A549 (cell line): Measurements from ENCODE around the gene PADI6.

ENCODE experiments used
- EP300 ChIP-seq, 2 experiments: fragments of >200 bp; sonication (Bioruptor Twin); formaldehyde crosslinking; IDR thresholded peaks; 2 replicates in 1 of 2; 3 replicates in 1 of 2; pipeline ENCODE4 v1.6.1; 2016 to 2017
- ESRRA ChIP-seq: fragments of 150-350 bp; IDR thresholded peaks from 2 replicates; pipeline ENCODE4 v1.6.1; 2014; ENCODE audit warnings: mild to moderate bottlenecking, low read length, borderline replicate concordance
- MAFK ChIP-seq: fragments of 450-650 bp; IDR thresholded peaks from 2 replicates; pipeline ENCODE4 v1.6.1; 2014; ENCODE audit not compliant: partially characterized antibody
- PHF8 ChIP-seq: fragments of 200-600 bp; sonication (generic); IDR thresholded peaks from 2 replicates; pipeline ENCODE4 v1.6.1; 2016; ENCODE audit warnings: low read depth, mild to moderate bottlenecking, antibody characterized with exemption, moderate library complexity, borderline replicate concordance
- POLR2A ChIP-seq: IDR thresholded peaks from 2 replicates; pipeline ENCODE4 v1.6.1; 2012; ENCODE audit warnings: mild to moderate bottlenecking, low read length
- POLR2AphosphoS2 ChIP-seq: conservative IDR thresholded peaks from 2 replicates; pipeline ENCODE4 v1.6.1; 2012; ENCODE audit warnings: low read length, improper control_type of control experiment, inconsistent platforms
- RAD21 ChIP-seq, 2 experiments: fragments of >200 bp in 1 of 2; sonication (Bioruptor Twin) in 1 of 2; formaldehyde crosslinking in 1 of 2; IDR thresholded peaks in 1 of 2; conservative IDR thresholded peaks in 1 of 2; 2 replicates in 1 of 2; 3 replicates in 1 of 2; pipeline ENCODE4 v1.6.1; 2012 to 2018; ENCODE audit warnings: inconsistent platforms in 1 of 2
- ZSCAN20 ChIP-seq: fragments of 250-450 bp; sonication (Bioruptor Pico); IDR thresholded peaks from 2 replicates; pipeline ENCODE4 v1.8.0; 2022; ENCODE audit warnings: mild to moderate bottlenecking, moderate library complexity
- TF ChIP-seq, protein P1 (sequence below): fragments of >200 bp; sonication (Bioruptor Twin); formaldehyde crosslinking; IDR thresholded peaks from 3 replicates; pipeline ENCODE4 v1.5.1; 2016
- TF ChIP-seq, protein P2 (sequence below): fragments of 200-600 bp; sonication (generic); IDR thresholded peaks from 2 replicates; pipeline ENCODE4 v1.6.1; 2016; ENCODE audit warnings: antibody characterized with exemption, mild to moderate bottlenecking, moderate library complexity

- TF ChIP-seq, protein P1, sequence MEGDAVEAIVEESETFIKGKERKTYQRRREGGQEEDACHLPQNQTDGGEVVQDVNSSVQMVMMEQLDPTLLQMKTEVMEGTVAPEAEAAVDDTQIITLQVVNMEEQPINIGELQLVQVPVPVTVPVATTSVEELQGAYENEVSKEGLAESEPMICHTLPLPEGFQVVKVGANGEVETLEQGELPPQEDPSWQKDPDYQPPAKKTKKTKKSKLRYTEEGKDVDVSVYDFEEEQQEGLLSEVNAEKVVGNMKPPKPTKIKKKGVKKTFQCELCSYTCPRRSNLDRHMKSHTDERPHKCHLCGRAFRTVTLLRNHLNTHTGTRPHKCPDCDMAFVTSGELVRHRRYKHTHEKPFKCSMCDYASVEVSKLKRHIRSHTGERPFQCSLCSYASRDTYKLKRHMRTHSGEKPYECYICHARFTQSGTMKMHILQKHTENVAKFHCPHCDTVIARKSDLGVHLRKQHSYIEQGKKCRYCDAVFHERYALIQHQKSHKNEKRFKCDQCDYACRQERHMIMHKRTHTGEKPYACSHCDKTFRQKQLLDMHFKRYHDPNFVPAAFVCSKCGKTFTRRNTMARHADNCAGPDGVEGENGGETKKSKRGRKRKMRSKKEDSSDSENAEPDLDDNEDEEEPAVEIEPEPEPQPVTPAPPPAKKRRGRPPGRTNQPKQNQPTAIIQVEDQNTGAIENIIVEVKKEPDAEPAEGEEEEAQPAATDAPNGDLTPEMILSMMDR, result no peak
- TF ChIP-seq POLR2A, result no peak
- TF ChIP-seq ZSCAN20, result no peak
- no peak for TF ChIP-seq POLR2AphosphoS2
- TF ChIP-seq, protein P2, sequence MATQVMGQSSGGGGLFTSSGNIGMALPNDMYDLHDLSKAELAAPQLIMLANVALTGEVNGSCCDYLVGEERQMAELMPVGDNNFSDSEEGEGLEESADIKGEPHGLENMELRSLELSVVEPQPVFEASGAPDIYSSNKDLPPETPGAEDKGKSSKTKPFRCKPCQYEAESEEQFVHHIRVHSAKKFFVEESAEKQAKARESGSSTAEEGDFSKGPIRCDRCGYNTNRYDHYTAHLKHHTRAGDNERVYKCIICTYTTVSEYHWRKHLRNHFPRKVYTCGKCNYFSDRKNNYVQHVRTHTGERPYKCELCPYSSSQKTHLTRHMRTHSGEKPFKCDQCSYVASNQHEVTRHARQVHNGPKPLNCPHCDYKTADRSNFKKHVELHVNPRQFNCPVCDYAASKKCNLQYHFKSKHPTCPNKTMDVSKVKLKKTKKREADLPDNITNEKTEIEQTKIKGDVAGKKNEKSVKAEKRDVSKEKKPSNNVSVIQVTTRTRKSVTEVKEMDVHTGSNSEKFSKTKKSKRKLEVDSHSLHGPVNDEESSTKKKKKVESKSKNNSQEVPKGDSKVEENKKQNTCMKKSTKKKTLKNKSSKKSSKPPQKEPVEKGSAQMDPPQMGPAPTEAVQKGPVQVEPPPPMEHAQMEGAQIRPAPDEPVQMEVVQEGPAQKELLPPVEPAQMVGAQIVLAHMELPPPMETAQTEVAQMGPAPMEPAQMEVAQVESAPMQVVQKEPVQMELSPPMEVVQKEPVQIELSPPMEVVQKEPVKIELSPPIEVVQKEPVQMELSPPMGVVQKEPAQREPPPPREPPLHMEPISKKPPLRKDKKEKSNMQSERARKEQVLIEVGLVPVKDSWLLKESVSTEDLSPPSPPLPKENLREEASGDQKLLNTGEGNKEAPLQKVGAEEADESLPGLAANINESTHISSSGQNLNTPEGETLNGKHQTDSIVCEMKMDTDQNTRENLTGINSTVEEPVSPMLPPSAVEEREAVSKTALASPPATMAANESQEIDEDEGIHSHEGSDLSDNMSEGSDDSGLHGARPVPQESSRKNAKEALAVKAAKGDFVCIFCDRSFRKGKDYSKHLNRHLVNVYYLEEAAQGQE, result no peak
- no peak for TF ChIP-seq MAFK
- no peak for TF ChIP-seq EP300 (IDR thresholded peaks at IDR 0.05)
- no peak for TF ChIP-seq RAD21 (conservative IDR thresholded peaks at IDR 0.05 in 1 of 2, IDR thresholded peaks at IDR 0.05 in 1 of 2)
- TF ChIP-seq ESRRA, result no peak
- TF ChIP-seq PHF8, result no peak
These were observed 65.2 kb downstream of the PADI6 start for GRCh38 chr1:17437260-17437579.
